ENCODE data around the gene GSK3A.

GSK3A gene

GRCh38 chr19:42220751-42221097 is 21.7 kb downstream of the GSK3A start:
- no peak for DNase-seq

- peak; percentile 81 to 96 (median 88) for DNase-seq
Observed at GRCh38 chr19:42219812-42220750, 22.3 kb downstream of the GSK3A start, which contains the start of gene ZNF526. TSS of gene ZNF526 (plus strand) at chr19:42220312. CDS start at chr19:42224404, 4,092 bp downstream.

- DNase-seq = peak; percentile 99
Observed at GRCh38 chr19:42217520-42218437, 24.6 kb downstream of the GSK3A start, which contains the start of gene DEDD2. TSS of gene DEDD2 (minus strand) at chr19:42217677. CDS start at chr19:42217007, 670 bp downstream.

GRCh38 chr19:42216653-42217519 is 25.5 kb downstream of the GSK3A start:
- DNase-seq = peak in 2 of 4 experiments; percentile 20 to 23

GRCh38 chr19:42214810-42215485 is 27.5 kb downstream of the GSK3A start:
- no peak for DNase-seq

GRCh38 chr19:42212886-42213285 is 29.5 kb downstream of the GSK3A start:
- DNase-seq = no peak

- DNase-seq = no peak
Observed at GRCh38 chr19:42208612-42209011, 33.8 kb downstream of the GSK3A start.

GRCh38 chr19:42207767-42208271 is 34.6 kb downstream of the GSK3A start:
- DNase-seq = no peak

- no peak for DNase-seq
Observed at GRCh38 chr19:42206871-42207755, 35.3 kb downstream of the GSK3A start.

GRCh38 chr19:42204664-42205063 is 37.7 kb downstream of the GSK3A start:
- DNase-seq = no peak

GRCh38 chr19:42203700-42204099 is 38.7 kb downstream of the GSK3A start:
- DNase-seq = no peak

GRCh38 chr19:42202290-42202880 is 40.0 kb downstream of the GSK3A start:
- DNase-seq = no peak

GRCh38 chr19:42201489-42202289 is 40.7 kb downstream of the GSK3A start:
- DNase-seq = peak in 1 of 4 experiments; percentile 17

- DNase-seq = no peak
Observed at GRCh38 chr19:42200116-42200715, 42.2 kb downstream of the GSK3A start.

- peak in 2 of 4 experiments; percentile 17 to 42 for DNase-seq
Observed at GRCh38 chr19:42199440-42200115, 42.8 kb downstream of the GSK3A start.

- DNase-seq = peak in 2 of 4 experiments; percentile 57 to 61
Observed at GRCh38 chr19:42198676-42199439, 43.5 kb downstream of the GSK3A start.

GRCh38 chr19:42197375-42197817 is 45.0 kb downstream of the GSK3A start:
- DNase-seq = no peak

All from activated naive CD4-positive, alpha-beta T cell (primary cell).